Measurements from ENCODE around the gene SSNA1. TPM values are rescaled to one million over a fixed set of nuclear protein-coding genes. Genes with fewer than 3 reads are reported as not detected.

Gene SSNA1
- total RNA-seq, 1 donor from 2014 or later, result 71.9 TPM

- ChIA-PET CTCF (no interaction called here), POLR2A (interaction anchor here (1.0 kb wide), 2 partner anchors 9 to 60 kb away, joined by 3 to 4 read pairs; partner anchors contain the start of genes SSNA1 and TUBB4B)
- no peak for ATAC-seq (ENCODE audit: low read depth)
- Mint-ChIP-seq H3K36me3 (ENCODE audit: low read depth) (peaks cover 69% of the 10 kb centered on the region), H3K27me3 (no peaks in the 10 kb centered on the region), H3K4me1 (no peaks in the 10 kb centered on the region), H3K27ac (no peak overlapping the region), H3K4me3 (no peak overlapping the region), H3K9me3 (no peaks in the 10 kb centered on the region)
- no peak for TF ChIP-seq CTCF (IDR thresholded peaks at IDR 0.05)
- intact Hi-C loops (cut with micrococcal nuclease), result no loop called here
- no peak for DNase-seq
Measured at GRCh38 chr9:137180491-137180890, 8.0 kb upstream of the SSNA1 start.

DNA sequence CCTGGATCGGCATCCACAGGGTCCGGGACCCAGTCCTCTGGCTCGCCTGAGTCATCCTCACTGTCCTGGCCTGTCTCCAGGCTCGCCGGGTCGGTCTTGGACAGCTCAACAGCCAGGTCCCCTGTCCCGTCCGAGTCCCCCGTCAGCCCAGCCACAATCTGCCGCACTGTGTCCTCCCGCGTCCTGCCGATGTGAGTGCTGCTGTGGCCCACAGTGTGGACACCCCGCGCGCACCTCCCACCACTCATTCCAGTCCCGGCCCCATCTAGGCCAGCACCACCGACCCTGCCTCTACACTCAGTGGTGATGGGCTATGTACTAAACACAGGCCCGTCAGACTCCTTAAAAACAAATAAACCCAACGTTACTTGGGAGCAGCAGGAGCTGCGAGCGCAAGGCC, 6.8 kb upstream of the SSNA1 start:
- H3K9me3 Mint-ChIP-seq, result no peaks in the 10 kb centered on the region
- ATAC-seq (ENCODE audit: low read depth), result no peak
- no peak overlapping the region for H3K27ac Mint-ChIP-seq
- intact Hi-C loops (cut with micrococcal nuclease), result no loop called here
- ChIA-PET POLR2A (interaction anchor here (1.0 kb wide), 1 partner anchor 59 kb away, joined by 4 read pairs; the partner anchor contains the start of gene TUBB4B), CTCF (no interaction called here)
- no peaks in the 10 kb centered on the region for H3K27me3 Mint-ChIP-seq
- TF ChIP-seq CTCF (IDR thresholded peaks at IDR 0.05), result no peak
- H3K4me3 Mint-ChIP-seq, result no peak overlapping the region
- peaks cover 78% of the 10 kb centered on the region for H3K36me3 Mint-ChIP-seq (ENCODE audit: low read depth)
- no peak for DNase-seq
- H3K4me1 Mint-ChIP-seq, result peaks cover 5% of the 10 kb centered on the region

DNA sequence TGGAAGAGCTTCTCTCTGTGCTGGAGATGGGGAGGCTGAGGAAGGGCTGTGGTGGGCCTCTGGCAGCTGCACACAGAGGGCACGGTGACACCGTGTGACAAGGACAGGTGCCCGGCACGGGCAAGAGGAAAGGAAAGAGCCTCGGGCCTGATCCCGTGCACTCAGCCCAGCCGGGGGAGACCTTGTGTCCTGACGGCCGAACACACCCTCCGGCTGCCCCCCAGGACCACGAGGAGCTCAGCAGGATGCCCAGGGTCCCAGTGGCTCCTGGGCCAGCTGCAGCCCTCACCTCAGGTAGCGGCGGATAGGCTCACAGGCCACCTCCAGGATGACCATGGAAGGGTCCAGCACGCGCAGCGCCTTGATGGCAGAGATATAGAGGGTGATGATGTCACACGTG, 5.6 kb upstream of the SSNA1 start:
- H3K27me3 Mint-ChIP-seq, result no peaks in the 10 kb centered on the region
- no peak overlapping the region for H3K27ac Mint-ChIP-seq
- no peaks in the 10 kb centered on the region for H3K9me3 Mint-ChIP-seq
- ATAC-seq (ENCODE audit: low read depth) (no peak), DNase-seq (no peak)
- TF ChIP-seq CTCF (IDR thresholded peaks at IDR 0.05), result no peak
- CTCF ChIA-PET, result no interaction called here
- peaks cover 77% of the 10 kb centered on the region for H3K36me3 Mint-ChIP-seq (ENCODE audit: low read depth)
- peaks cover 17% of the 10 kb centered on the region for H3K4me1 Mint-ChIP-seq
- intact Hi-C loops (cut with micrococcal nuclease), result no loop called here
- H3K4me3 Mint-ChIP-seq, result no peak overlapping the region
- POLR2A ChIA-PET, result no interaction called here

- Mint-ChIP-seq H3K4me3 (no peak overlapping the region), H3K27me3 (no peaks in the 10 kb centered on the region), H3K4me1 (peaks cover 22% of the 10 kb centered on the region), H3K27ac (no peak overlapping the region), H3K36me3 (ENCODE audit: low read depth) (peaks cover 75% of the 10 kb centered on the region), H3K9me3 (no peaks in the 10 kb centered on the region)
- intact Hi-C loops (cut with micrococcal nuclease), result no loop called here
- ChIA-PET POLR2A (no interaction called here), CTCF (no interaction called here)
- DNase-seq (no peak), ATAC-seq (ENCODE audit: low read depth) (no peak)
- TF ChIP-seq CTCF (IDR thresholded peaks at IDR 0.05), result no peak
Measured at GRCh38 chr9:137183980-137184595, 4.4 kb upstream of the SSNA1 start.

GRCh38 chr9:137184881-137185660, 3.4 kb upstream of the SSNA1 start:
- H3K36me3 Mint-ChIP-seq (ENCODE audit: low read depth), result peaks cover 71% of the 10 kb centered on the region
- H3K9me3 Mint-ChIP-seq, result no peaks in the 10 kb centered on the region
- ChIA-PET POLR2A (no interaction called here), CTCF (no interaction called here)
- no peak for DNase-seq
- no peak overlapping the region for H3K4me3 Mint-ChIP-seq
- H3K27me3 Mint-ChIP-seq, result no peaks in the 10 kb centered on the region
- intact Hi-C loops (cut with micrococcal nuclease), result no loop called here
- H3K4me1 Mint-ChIP-seq, result peaks cover 30% of the 10 kb centered on the region
- no peak for ATAC-seq (ENCODE audit: low read depth)
- no peak overlapping the region for H3K27ac Mint-ChIP-seq
- TF ChIP-seq CTCF (IDR thresholded peaks at IDR 0.05), result no peak

Data from activated B cell treated with CpG ODN at 0.5 μM for 24 hours (primary cell).